Type B pancreatic cell (in vitro differentiated cells): ENCODE data around the gene DAPP1. TPM values are rescaled to one million over a fixed set of nuclear protein-coding genes. Genes with fewer than 3 reads are reported as not detected.

Experiments used
- DNase-seq: peaks from one replicate; pipeline ENCODE4 v3.0.0; 2021; ENCODE audit warnings: mixed read lengths; ENCODE audit not compliant: unreplicated experiment; ENCODE audit errors: extremely low spot score
- H3K27ac Mint-ChIP-seq: 2 replicates; pipeline ENCODE4 v1.8.0; 2021; ENCODE audit warnings: mild to moderate bottlenecking, mixed read lengths
- H3K27me3 Mint-ChIP-seq: 2 replicates; pipeline ENCODE4 v1.8.0; 2021; ENCODE audit warnings: mixed read lengths
- H3K36me3 Mint-ChIP-seq: 2 replicates; pipeline ENCODE4 v1.8.0; 2021; ENCODE audit warnings: mixed read lengths
- H3K4me1 Mint-ChIP-seq: one replicate; pipeline ENCODE4 v1.8.0; 2021; ENCODE audit warnings: mixed read lengths; ENCODE audit not compliant: unreplicated experiment
- H3K4me3 Mint-ChIP-seq: 2 replicates; pipeline ENCODE4 v1.8.0; 2021; ENCODE audit warnings: mild to moderate bottlenecking, mixed read lengths
- H3K9me3 Mint-ChIP-seq: 2 replicates; pipeline ENCODE4 v1.8.0; 2021; ENCODE audit warnings: mixed read lengths
- total RNA-seq: library from RNA; stranded (reverse); gene quantifications from 2 replicates; pipeline ENCODE4 v1.2.1, GENCODE V29; 2021; ENCODE audit warnings: low replicate concordance
- TF ChIP-seq, protein P1 (sequence below): fragments of 200-600 bp; sonication (generic); conservative IDR thresholded peaks from 2 replicates; pipeline ENCODE4 v1.5.0; 2021; ENCODE audit warnings: antibody characterized with exemption, mild to moderate bottlenecking

Gene DAPP1
- total RNA-seq, 1 donor from 2014 or later = 10.6 TPM

DNA sequence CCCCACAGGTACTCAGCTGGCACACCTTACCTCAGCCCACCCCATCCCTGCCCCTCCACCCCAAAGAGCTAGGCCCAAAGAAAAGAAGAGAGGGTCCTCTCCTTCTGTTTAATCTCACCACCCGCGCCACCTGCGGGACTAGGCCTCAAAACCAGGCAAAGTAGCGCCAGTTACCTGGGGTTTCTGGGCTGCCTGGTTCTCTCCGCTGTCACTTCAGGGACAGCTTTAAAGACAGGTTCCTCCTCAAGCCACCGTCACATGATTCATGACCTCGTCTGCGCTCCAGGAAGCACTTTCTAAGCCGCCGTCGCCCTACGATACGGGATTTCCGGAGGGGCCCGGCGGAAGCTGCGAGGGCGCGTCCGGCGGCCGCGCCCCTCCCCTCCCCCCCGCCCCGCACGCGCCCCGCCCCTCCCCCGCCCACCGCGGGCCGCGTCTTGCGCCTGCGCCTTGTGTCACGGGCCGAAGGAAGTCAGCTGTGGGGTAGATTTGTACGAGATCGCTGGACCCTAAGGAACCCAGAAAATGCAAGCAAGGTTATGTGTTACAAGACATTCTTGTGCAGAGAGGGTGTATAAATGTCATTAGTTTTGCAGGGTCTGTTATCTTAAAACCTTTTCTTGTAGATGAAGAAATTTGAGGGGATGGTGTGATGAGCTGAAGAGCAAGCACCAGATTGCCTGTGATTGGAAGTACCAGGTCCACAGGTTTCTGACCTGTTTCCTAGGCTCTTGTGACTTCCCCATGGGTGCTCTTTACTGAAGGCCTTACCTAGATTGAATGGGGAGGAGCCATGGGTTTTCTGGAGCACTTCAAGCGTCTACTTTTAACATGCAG is 77.8 kb downstream of the DAPP1 start, which contains the start of gene LAMTOR3:
LAMTOR3 (minus strand) TSS at position 267 of the 837 bp plus-strand sequence. CDS start 464 bp downstream, outside the sequence.
- Mint-ChIP-seq H3K4me1 (peaks cover 19% of the 10 kb centered on the region), H3K9me3 (no peaks in the 10 kb centered on the region), H3K27ac (peak within 1 kb of the TSS; percentile 99), H3K4me3 (peak within 1 kb of the TSS; percentile 99), H3K27me3 (no peaks in the 10 kb centered on the region), H3K36me3 (no peaks in the 10 kb centered on the region)
- TF ChIP-seq, protein P1, sequence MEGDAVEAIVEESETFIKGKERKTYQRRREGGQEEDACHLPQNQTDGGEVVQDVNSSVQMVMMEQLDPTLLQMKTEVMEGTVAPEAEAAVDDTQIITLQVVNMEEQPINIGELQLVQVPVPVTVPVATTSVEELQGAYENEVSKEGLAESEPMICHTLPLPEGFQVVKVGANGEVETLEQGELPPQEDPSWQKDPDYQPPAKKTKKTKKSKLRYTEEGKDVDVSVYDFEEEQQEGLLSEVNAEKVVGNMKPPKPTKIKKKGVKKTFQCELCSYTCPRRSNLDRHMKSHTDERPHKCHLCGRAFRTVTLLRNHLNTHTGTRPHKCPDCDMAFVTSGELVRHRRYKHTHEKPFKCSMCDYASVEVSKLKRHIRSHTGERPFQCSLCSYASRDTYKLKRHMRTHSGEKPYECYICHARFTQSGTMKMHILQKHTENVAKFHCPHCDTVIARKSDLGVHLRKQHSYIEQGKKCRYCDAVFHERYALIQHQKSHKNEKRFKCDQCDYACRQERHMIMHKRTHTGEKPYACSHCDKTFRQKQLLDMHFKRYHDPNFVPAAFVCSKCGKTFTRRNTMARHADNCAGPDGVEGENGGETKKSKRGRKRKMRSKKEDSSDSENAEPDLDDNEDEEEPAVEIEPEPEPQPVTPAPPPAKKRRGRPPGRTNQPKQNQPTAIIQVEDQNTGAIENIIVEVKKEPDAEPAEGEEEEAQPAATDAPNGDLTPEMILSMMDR = no peak
- DNase-seq = peak; percentile 82

DNA sequence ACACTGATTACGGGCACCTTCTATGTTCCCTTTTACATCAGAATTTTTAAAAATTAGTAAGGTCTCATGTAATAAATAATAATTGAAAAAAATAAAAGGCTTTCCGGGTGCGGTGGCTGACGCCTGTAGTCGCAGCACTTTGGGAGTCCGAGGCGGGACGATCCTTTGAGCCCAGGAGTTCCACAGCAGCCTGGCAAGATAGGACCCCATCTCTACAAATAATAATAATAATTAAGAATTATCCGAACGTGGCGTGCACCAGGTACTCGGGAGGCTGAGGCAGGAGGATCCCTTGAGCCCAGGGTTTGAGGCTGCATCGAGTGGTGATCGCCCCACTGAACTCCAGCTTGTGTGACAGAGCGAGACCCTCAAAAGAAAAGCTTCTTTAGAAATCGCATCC is 78.4 kb downstream of the DAPP1 start:
- H3K36me3 Mint-ChIP-seq = no peaks in the 10 kb centered on the region
- DNase-seq = no peak
- no peaks in the 10 kb centered on the region for H3K27me3 Mint-ChIP-seq
- H3K4me3 Mint-ChIP-seq = peak overlapping the region; percentile 99
- TF ChIP-seq, protein P1 = no peak
- H3K4me1 Mint-ChIP-seq = peaks cover 19% of the 10 kb centered on the region
- H3K9me3 Mint-ChIP-seq = no peaks in the 10 kb centered on the region
- peak overlapping the region; percentile 99 for H3K27ac Mint-ChIP-seq

DNA sequence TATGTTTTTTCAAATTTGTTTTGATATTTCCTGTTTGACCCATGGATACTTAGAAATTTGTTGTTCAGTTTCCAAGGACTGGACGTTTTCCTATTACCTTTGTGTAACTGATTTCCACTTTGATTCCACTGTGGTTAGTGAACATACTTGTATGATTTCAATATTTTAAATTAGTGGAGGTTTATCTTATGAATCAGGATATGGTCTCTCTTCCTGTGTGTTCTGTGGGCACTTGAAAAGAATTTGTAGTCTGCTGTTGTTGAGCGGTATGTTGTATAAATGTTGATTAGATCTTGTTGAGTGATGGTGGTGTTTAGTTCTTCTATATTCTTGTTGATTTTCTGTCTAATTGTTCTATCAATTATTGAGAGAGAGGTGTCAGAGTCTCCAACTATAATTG is 98.8 kb downstream of the DAPP1 start:
- TF ChIP-seq, protein P1 = no peak
- no peaks in the 10 kb centered on the region for H3K27me3 Mint-ChIP-seq
- no peak overlapping the region for H3K4me3 Mint-ChIP-seq
- H3K9me3 Mint-ChIP-seq = peaks cover 10% of the 10 kb centered on the region
- DNase-seq = no peak
- no peaks in the 10 kb centered on the region for H3K4me1 Mint-ChIP-seq
- H3K27ac Mint-ChIP-seq = no peak overlapping the region
- peaks cover 48% of the 10 kb centered on the region for H3K36me3 Mint-ChIP-seq

DNA sequence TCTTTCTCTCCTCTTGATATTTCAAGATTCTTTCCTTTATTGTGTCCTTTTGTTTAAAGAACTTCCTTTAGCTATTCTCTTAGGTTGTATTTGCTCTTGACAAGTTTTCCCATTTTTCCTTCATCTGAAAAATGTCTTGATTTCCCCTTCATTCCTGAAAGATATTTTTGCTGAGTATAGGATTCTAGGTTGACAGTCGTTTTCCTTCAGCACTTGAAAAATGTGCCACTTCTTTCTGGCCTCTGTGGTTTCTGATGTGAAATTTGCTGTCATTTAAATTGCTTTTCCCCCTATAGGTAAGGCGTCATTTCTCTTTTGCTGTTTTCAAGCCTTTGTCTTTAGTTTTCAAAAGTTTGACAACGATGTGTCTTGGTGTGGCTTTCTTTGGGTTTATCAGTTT is 100.9 kb downstream of the DAPP1 start:
- H3K27ac Mint-ChIP-seq = no peak overlapping the region
- no peaks in the 10 kb centered on the region for H3K27me3 Mint-ChIP-seq
- TF ChIP-seq, protein P1 = no peak
- peaks cover 45% of the 10 kb centered on the region for H3K36me3 Mint-ChIP-seq
- no peaks in the 10 kb centered on the region for H3K4me1 Mint-ChIP-seq
- peaks cover 10% of the 10 kb centered on the region for H3K9me3 Mint-ChIP-seq
- DNase-seq = no peak
- no peak overlapping the region for H3K4me3 Mint-ChIP-seq

DNA sequence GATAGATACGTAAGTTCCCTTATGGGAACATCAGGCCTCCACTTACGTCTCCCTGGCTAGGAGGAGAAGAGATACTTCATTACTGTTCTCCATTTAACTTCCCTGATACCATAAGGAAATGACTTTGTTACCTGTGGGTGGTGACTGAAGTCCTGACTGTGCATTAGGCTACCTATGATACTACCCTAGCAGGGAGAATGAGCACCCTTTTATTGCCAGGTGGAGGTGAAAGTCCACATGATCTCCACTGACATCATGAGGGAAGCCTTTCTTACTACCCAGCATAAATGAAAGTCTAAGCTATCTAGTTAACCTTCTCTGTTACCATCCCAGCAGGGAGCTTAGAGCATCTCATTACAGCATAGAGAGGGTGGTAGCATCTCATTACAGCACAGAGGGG is 102.0 kb downstream of the DAPP1 start:
- no peaks in the 10 kb centered on the region for H3K27me3 Mint-ChIP-seq
- H3K27ac Mint-ChIP-seq = no peak overlapping the region
- peaks cover 42% of the 10 kb centered on the region for H3K36me3 Mint-ChIP-seq
- H3K4me3 Mint-ChIP-seq = no peak overlapping the region
- TF ChIP-seq, protein P1 = no peak
- H3K9me3 Mint-ChIP-seq = peaks cover 10% of the 10 kb centered on the region
- DNase-seq = no peak
- no peaks in the 10 kb centered on the region for H3K4me1 Mint-ChIP-seq

Other genes with a start within 250 kb of the DAPP1 start
- 16.0 and 54.4 TPM in 2 replicates for gene MTTP, start 242.0 kb upstream of the DAPP1 start, total RNA-seq
- gene C4orf54, start 159.0 kb upstream of the DAPP1 start, total RNA-seq = 0.05 TPM in 1 of 2 replicates, not detected in the other
- 47.1 and 54.0 TPM in 2 replicates for gene LAMTOR3, start 77.6 kb downstream of the DAPP1 start, total RNA-seq
- 39.8 and 43.5 TPM in 2 replicates for gene DNAJB14, start 129.8 kb downstream of the DAPP1 start, total RNA-seq
- 207 and 386 TPM in 2 replicates for gene H2AZ1, start 133.4 kb downstream of the DAPP1 start, total RNA-seq